Right lobe of liver (tissue), 6 donors: ENCODE results near the gene SOX12. TPM values are rescaled to one million over a fixed set of nuclear protein-coding genes. Genes with fewer than 3 reads are reported as not detected.

ENCODE experiments used
- ATAC-seq, 4 donors: fragments of 200-7000 bp; cut with Tn5 transposase; one replicate each; pipeline ENCODE4 v1.9.1; 2020; ENCODE audit warnings: mild to moderate bottlenecking in 4 of 4, moderate library complexity in 4 of 4
- DNase-seq, 3 donors: peaks; one replicate each; pipeline ENCODE4 v3.0.0-alpha.2; 2020
- H3K27ac ChIP-seq, 3 donors: fragments of 200-600 bp; one replicate each; pipeline ENCODE4 v1.8.0; 2022
- H3K27me3 ChIP-seq, 2 donors: fragments of 200-600 bp; one replicate each; pipeline ENCODE4 v1.8.0; 2022
- H3K36me3 ChIP-seq, 4 donors: fragments of 200-600 bp; sonication (generic) in 1 of 4; one replicate each; pipeline versions ENCODE4 v1.5.1 to v1.8.0; 2017 to 2022; ENCODE audit warnings: control low read depth in 1 of 4
- H3K4me1 ChIP-seq, 4 donors: fragments of 200-600 bp; sonication (generic) in 1 of 4; one replicate each; pipeline versions ENCODE4 v1.5.1 to v1.8.0; 2017 to 2022; ENCODE audit warnings: control low read depth in 1 of 4
- H3K4me3 ChIP-seq, 3 donors: fragments of 200-600 bp; one replicate each; pipeline ENCODE4 v1.8.0; 2022
- H3K9me3 ChIP-seq, 4 donors: fragments of 200-600 bp; sonication (generic) in 1 of 4; one replicate each; pipeline versions ENCODE4 v1.5.1 to v1.8.0; 2017 to 2022; ENCODE audit warnings: control low read depth in 1 of 4
- POLR2A ChIP-seq: fragments of 450-650 bp; IDR thresholded peaks from one replicate; pipeline ENCODE4 v1.6.1; 2017; ENCODE audit warnings: antibody characterized with exemption, mild to moderate bottlenecking
- WGBS: methylation state at CpG from one replicate; pipeline ENCODE4 v1.1.6; 2018; ENCODE audit warnings: low coverage, low lambda C conversion rate; ENCODE audit not compliant: insufficient coverage; ENCODE audit errors: missing lambda C conversion rate; 5-methylcytosine and 5-hydroxymethylcytosine counted together
- intact Hi-C, 2 donors: fragments of 100-400 bp; cut with DNase I; formaldehyde crosslinking; loops; one replicate each; pipeline versions ENCODE4 v1.11.2 to v1.14.1; 2022
- total RNA-seq, 6 experiments: library from RNA; depleted of rRNA in 2 of 6; stranded (reverse); fragments of >200 nt in 2 of 6; fragmentation: NEBNext Ultra II Directional in 3 of 6; extraction: Animal tissue kit (Norgen Biotek cat#: 25700) in 3 of 6; gene quantifications; one replicate each; pipeline versions ENCODE4 v1.1.0 to v1.2.4, GENCODE V29; 2016 to 2023
- TF ChIP-seq, protein P1 (sequence below), 4 donors: fragments of 200-600 bp in 3 of 4; fragments of 450-650 bp in 1 of 4; IDR thresholded peaks; one replicate each; pipeline versions ENCODE4 v1.5.1 to v1.8.0; 2016 to 2022; ENCODE audit warnings: antibody characterized with exemption in 4 of 4, mild to moderate bottlenecking in 2 of 4
- donor health status: DM: no; HTN: yes; CAD: no.
- donor health status: DM: no; HTN: no; CAD: no.
- donor health status: DM: no; HTN: no; CAD: no.
- donor health status: DM: no; HTN: yes; CAD: no.
- donor health status: DM: no; HTN: yes; CAD: no.

SOX12 gene
- total RNA-seq, 6 experiments from 2014 or later, result 3.6 to 6.4 (median 4.6) TPM

DNA sequence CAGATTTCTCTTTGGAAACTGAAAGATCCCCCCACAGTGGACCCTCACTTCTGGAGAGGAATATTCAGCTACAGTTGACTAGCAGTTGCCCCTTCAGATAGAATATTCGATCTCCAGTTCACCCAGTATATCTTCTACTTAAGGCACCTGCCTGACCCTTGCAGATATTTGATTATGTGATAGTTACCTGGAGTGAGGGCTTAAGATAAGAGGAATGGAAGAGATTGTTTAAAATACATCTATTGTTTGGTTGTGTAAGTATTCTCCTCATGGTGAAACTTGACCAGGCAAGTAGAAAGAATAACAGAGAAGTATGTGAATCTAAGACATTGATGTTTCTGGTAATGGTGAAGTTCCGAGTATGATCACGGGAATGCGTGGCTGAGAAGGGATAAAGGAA lies 29.5 kb upstream of the SOX12 start:
- DNase-seq, result no peak
- intact Hi-C loops, result no loop called here
- ATAC-seq, result no peak
- Histone ChIP-seq H3K4me1 (peaks cover 0 to 29% (median 9%) of the 10 kb centered on the region in 4 donors), H3K36me3 (no peaks in the 10 kb centered on the region), H3K9me3 (no peaks in the 10 kb centered on the region), H3K27ac (no peak overlapping the region), H3K27me3 (no peaks in the 10 kb centered on the region), H3K4me3 (no peak overlapping the region)
- 87% methylated on average over 4 of the region's 4 CpGs for WGBS
- TF ChIP-seq, protein P1, sequence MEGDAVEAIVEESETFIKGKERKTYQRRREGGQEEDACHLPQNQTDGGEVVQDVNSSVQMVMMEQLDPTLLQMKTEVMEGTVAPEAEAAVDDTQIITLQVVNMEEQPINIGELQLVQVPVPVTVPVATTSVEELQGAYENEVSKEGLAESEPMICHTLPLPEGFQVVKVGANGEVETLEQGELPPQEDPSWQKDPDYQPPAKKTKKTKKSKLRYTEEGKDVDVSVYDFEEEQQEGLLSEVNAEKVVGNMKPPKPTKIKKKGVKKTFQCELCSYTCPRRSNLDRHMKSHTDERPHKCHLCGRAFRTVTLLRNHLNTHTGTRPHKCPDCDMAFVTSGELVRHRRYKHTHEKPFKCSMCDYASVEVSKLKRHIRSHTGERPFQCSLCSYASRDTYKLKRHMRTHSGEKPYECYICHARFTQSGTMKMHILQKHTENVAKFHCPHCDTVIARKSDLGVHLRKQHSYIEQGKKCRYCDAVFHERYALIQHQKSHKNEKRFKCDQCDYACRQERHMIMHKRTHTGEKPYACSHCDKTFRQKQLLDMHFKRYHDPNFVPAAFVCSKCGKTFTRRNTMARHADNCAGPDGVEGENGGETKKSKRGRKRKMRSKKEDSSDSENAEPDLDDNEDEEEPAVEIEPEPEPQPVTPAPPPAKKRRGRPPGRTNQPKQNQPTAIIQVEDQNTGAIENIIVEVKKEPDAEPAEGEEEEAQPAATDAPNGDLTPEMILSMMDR (IDR thresholded peaks at IDR 0.05), result no peak
- TF ChIP-seq POLR2A, result no peak

GRCh38 chr20:297098-297924 lies 28.0 kb upstream of the SOX12 start, which contains the start of gene ZCCHC3:
TSS of gene ZCCHC3 (plus strand) at chr20:297570. CDS start at chr20:297587, 17 bp downstream.
- Histone ChIP-seq H3K4me1 (peaks cover 0 to 33% (median 9%) of the 10 kb centered on the region in 4 donors), H3K9me3 (no peaks in the 10 kb centered on the region), H3K4me3 (peak within 1 kb of the TSS; percentile 63 to 99 (median 89)), H3K36me3 (no peaks in the 10 kb centered on the region), H3K27me3 (no peaks in the 10 kb centered on the region), H3K27ac (peak within 1 kb of the TSS; percentile 94 to 100 (median 99))
- 0% methylated on average over 43 of the region's 99 CpGs for WGBS
- ATAC-seq (peak; percentile 87 to 91 (median 90)), DNase-seq (peak; percentile 89 to 93 (median 93))
- TF ChIP-seq, protein P1 (IDR thresholded peaks at IDR 0.05), result no peak
- TF ChIP-seq POLR2A, result peak; percentile 83
- intact Hi-C loops, result no loop called here

GRCh38 chr20:297925-298775 lies 27.2 kb upstream of the SOX12 start:
- Histone ChIP-seq H3K9me3 (no peaks in the 10 kb centered on the region), H3K4me1 (peaks cover 0 to 33% (median 9%) of the 10 kb centered on the region in 4 donors), H3K36me3 (no peaks in the 10 kb centered on the region), H3K4me3 (peak overlapping the region; percentile 63 to 99 (median 89)), H3K27me3 (no peaks in the 10 kb centered on the region), H3K27ac (peak overlapping the region; percentile 94 to 100 (median 99))
- no peak for TF ChIP-seq POLR2A
- TF ChIP-seq, protein P1 (IDR thresholded peaks at IDR 0.05), result no peak
- 0% methylated on average over 3 of the region's 75 CpGs for whole genome bisulfite sequencing
- intact Hi-C loops, result no loop called here
- DNase-seq (peak; percentile 73 to 82 (median 80)), ATAC-seq (peak; percentile 61 to 71 (median 66))

DNA sequence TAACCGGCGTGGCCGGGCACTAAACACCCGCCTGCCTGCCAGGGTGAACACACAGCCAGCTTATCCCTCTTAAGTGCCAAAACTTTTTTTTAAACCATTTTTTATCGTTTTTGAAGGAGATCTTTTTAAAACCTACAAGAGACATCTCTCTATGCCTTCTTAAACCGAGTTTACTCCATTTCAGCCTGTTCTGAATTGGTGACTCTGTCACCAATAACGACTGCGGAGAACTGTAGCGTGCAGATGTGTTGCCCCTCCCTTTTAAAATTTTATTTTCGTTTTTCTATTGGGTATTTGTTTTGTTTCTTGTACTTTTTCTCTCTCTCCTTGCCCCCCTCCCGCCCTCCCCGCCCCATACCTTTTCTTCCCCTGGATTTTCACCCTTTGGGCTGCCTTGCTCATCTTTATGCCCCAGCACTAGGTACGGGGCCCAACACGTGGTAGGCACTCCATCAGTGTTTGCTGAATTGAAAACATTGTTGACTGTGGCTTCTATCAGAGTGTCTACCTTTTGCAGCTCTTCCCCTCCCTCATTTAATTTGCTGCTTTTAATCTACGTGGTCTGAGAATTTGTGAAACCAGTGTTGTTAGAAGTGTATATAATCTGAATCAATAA lies 26.5 kb upstream of the SOX12 start:
- no peaks in the 10 kb centered on the region for H3K9me3 ChIP-seq
- TF ChIP-seq POLR2A, result no peak
- TF ChIP-seq, protein P1 (IDR thresholded peaks at IDR 0.05), result no peak
- intact Hi-C loops, result no loop called here
- peaks cover 0 to 33% (median 9%) of the 10 kb centered on the region in 4 donors for H3K4me1 ChIP-seq
- peak overlapping the region; percentile 63 to 99 (median 89) for H3K4me3 ChIP-seq
- H3K27me3 ChIP-seq, result no peaks in the 10 kb centered on the region
- DNase-seq (no peak), ATAC-seq (no peak)
- 5% methylated on average over 15 of the region's 15 CpGs for WGBS
- H3K27ac ChIP-seq, result peak overlapping the region; percentile 94 to 100 (median 99)
- H3K36me3 ChIP-seq, result no peaks in the 10 kb centered on the region
